A549 treated with AZD9567 at 1 μM for 4 hours (cell line): ENCODE measurements around the gene NECAB3. TPM values are rescaled to one million over a fixed set of nuclear protein-coding genes. Genes with fewer than 3 reads are reported as not detected.

ENCODE experiments used
- total RNA-seq: library from RNA; stranded (reverse); fragments of 200-300 nt; extraction: Qiagen RNA extraction; gene quantifications from 5 replicates; pipeline ENCODE4 v1.2.3, GENCODE V29; 2022; ENCODE audit not compliant: insufficient read depth

NECAB3 gene
- 8.3 to 15.0 TPM (median 13.7 TPM) in 5 replicates for total RNA-seq

GRCh38 chr20:33674294-33675135 is at the start of gene NECAB3:
Gene NECAB3, minus strand, starts transcription at chr20:33674428. Its CDS starts 76 bp downstream, at chr20:33674352.

GRCh38 chr20:33719989-33720709 is 45.9 kb upstream of the NECAB3 start, which contains the start of gene PXMP4:
Gene PXMP4, minus strand, starts transcription at chr20:33720310. Its CDS starts 103 bp downstream, at chr20:33720207.

GRCh38 chr20:33686100-33686983 is 12.1 kb upstream of the NECAB3 start, which contains the start of gene E2F1:
Gene E2F1, minus strand, starts transcription at chr20:33686385. Its CDS starts 121 bp downstream, at chr20:33686264.

GRCh38 chr20:33666293-33667244 is 7.7 kb downstream of the NECAB3 start, which contains the start of gene ACTL10:
Gene ACTL10, plus strand, starts transcription at chr20:33666943. Its CDS starts 555 bp downstream, at chr20:33667498.

GRCh38 chr20:33662172-33662571 is 12.1 kb downstream of the NECAB3 start, which contains the start of gene C20orf144:
Gene C20orf144, plus strand, starts transcription at chr20:33662327. Its CDS starts 19 bp downstream, at chr20:33662346.

Other genes starting within 250 kb of the NECAB3 start
- 10.5 to 14.1 TPM (median 11.8 TPM) in 5 replicates for gene SNTA1, start 230.7 kb downstream of the NECAB3 start, total RNA-seq
- 4.5 to 7.6 TPM (median 6.6 TPM) in 5 replicates for gene CBFA2T2, start 184.3 kb downstream of the NECAB3 start, total RNA-seq
- gene C20orf144, start 12.1 kb downstream of the NECAB3 start, total RNA-seq, result 0.06 to 0.07 TPM (median 0.07 TPM) in 3 of 5 replicates, not detected in the others
- gene ACTL10, start 7.5 kb downstream of the NECAB3 start, total RNA-seq, result 0.05 TPM in 1 of 5 replicates, not detected in the others
- 25.2 to 33.1 TPM (median 30.8 TPM) in 5 replicates for gene E2F1, start 12.0 kb upstream of the NECAB3 start, total RNA-seq
- 6.3 to 7.4 TPM (median 6.4 TPM) in 5 replicates for gene PXMP4, start 45.9 kb upstream of the NECAB3 start, total RNA-seq
- 1.8 to 3.5 TPM (median 3.0 TPM) in 5 replicates for gene ZNF341, start 57.6 kb upstream of the NECAB3 start, total RNA-seq
- 132 to 158 TPM (median 154 TPM) in 5 replicates for gene CHMP4B, start 136.9 kb upstream of the NECAB3 start, total RNA-seq